NCI-H2029 treated with DMSO at 0.1 percent for 48 hours (cell line): Measurements from ENCODE around the gene PSMG4.
"Not testable (repeated sequence)": the region's sequence is repeated elsewhere in the genome, so short reads cannot be mapped to it uniquely, and the experiment has no call there.

Experiments used
- DNase-seq: peaks from one replicate; lab custom pipeline; 2025; lab: John Stamatoyannopoulos, UW

The PSMG4 gene

GRCh38 chr6:3230256-3230882, 28.4 kb upstream of the PSMG4 start:
- DNase-seq: no peak

GRCh38 chr6:3230900-3231246, 27.9 kb upstream of the PSMG4 start:
- peak; percentile 90 for DNase-seq

GRCh38 chr6:3231247-3232016, 27.3 kb upstream of the PSMG4 start:
- peak; percentile 98 for DNase-seq

GRCh38 chr6:3232017-3232945, 26.5 kb upstream of the PSMG4 start:
- DNase-seq: peak; percentile 50

GRCh38 chr6:3233321-3233720, 25.4 kb upstream of the PSMG4 start:
- DNase-seq: no peak

GRCh38 chr6:3233904-3234303, 24.8 kb upstream of the PSMG4 start:
- no peak for DNase-seq

GRCh38 chr6:3235486-3235885, 23.3 kb upstream of the PSMG4 start:
- no peak for DNase-seq

GRCh38 chr6:3236005-3236404, 22.7 kb upstream of the PSMG4 start:
- no peak for DNase-seq

GRCh38 chr6:3237761-3238662, 20.7 kb upstream of the PSMG4 start:
- DNase-seq: no peak

- DNase-seq: no peak
These were observed 19.5 kb upstream of the PSMG4 start for GRCh38 chr6:3239110-3239830.

GRCh38 chr6:3240595-3240994, 18.2 kb upstream of the PSMG4 start:
- DNase-seq: no peak

- not testable (repeated sequence) for DNase-seq
These were observed 17.0 kb upstream of the PSMG4 start for GRCh38 chr6:3241745-3242144.

- no peak for DNase-seq
These were observed 16.0 kb upstream of the PSMG4 start for GRCh38 chr6:3242768-3243167.

- DNase-seq: peak; percentile 100
These were observed 14.5 kb upstream of the PSMG4 start for GRCh38 chr6:3244003-3244831.

- DNase-seq: not testable (repeated sequence)
These were observed 13.9 kb upstream of the PSMG4 start for GRCh38 chr6:3244832-3245161.

GRCh38 chr6:3245216-3245615, 13.5 kb upstream of the PSMG4 start:
- DNase-seq: no peak

- DNase-seq: peak; percentile 91
These were observed 11.2 kb upstream of the PSMG4 start for GRCh38 chr6:3247255-3248146.

- DNase-seq: no peak
These were observed 8.9 kb upstream of the PSMG4 start for GRCh38 chr6:3249821-3250220.

- no peak for DNase-seq
These were observed 8.5 kb upstream of the PSMG4 start for GRCh38 chr6:3250231-3250675.
